GM10847 (cell line): ENCODE data around the gene RRAS.
A peak's percentile ranks its signal among the peaks of the same experiment; 100 is the strongest.

ENCODE experiments used
- POLR2A ChIP-seq: IDR thresholded peaks from 2 replicates; pipeline ENCODE4 v1.6.1; 2011; ENCODE audit not compliant: insufficient read length; ENCODE audit errors: extremely low read depth

Gene RRAS

GRCh38 chr19:49651820-49652550 lies 12.0 kb upstream of the RRAS start:
- no peak for TF ChIP-seq POLR2A

DNA sequence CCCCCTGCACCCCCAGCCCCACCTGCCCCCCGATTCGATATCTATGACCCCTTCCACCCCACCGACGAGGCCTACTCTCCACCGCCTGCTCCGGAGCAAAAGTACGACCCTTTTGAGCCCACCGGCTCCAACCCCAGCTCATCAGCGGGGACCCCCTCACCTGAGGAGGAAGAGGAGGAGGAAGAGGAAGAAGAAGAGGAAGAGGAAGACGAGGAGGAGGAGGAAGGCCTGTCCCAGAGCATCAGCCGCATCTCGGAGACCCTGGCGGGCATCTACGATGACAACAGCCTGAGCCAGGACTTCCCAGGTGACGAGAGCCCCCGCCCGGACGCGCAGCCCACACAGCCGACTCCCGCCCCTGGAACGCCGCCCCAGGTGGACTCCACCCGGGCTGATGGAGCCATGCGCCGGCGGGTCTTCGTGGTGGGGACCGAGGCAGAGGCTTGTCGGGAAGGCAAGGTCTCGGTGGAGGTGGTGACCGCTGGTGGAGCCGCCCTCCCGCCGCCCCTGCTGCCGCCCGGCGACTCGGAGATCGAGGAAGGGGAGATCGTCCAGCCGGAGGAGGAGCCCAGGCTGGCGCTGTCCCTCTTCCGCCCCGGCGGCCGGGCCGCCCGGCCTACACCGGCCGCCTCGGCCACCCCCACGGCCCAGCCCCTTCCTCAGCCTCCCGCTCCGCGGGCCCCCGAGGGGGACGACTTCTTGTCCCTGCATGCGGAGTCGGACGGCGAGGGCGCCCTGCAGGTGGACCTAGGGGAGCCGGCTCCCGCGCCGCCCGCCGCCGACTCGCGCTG lies 11.3 kb upstream of the RRAS start:
- TF ChIP-seq POLR2A, result no peak

DNA sequence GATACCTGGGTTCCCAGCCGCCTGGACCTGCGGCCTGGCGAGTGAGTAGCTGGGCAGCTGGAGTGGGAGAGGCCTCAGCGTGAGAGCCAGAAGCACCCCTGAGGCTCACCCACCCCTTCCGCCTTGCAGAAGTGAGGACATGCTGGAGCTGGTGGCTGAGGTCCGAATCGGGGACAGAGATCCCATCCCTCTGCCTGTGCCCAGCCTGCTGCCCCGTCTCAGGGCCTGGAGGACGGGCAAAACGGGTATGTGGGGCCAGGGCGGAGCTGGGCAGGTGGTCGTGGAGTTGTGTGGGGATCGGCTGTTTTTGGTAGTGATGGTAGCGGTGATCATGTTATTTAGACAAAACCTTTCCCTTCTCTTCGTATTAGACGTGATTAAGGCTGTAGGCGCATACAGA lies 6.6 kb upstream of the RRAS start:
- TF ChIP-seq POLR2A, result no peak

DNA sequence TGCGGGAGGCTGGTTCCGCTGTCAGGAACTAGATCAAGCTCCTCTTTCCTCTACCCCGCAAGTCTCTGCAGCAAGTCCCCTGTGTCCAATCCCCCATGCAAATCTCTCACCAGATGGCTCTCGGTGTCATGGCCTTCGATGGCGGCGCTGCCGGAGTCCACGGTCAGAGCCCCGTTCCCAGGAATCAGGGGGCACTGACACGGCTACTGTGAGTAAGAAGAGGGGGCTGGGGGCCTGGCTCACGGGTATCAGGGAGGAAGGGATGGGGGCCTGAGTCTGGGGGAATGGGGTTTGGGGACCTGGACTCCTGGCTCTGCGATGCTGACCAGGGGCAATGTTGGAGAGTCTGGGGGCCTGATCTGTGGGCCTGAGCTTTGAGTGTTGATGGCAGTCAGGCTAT lies 6.1 kb upstream of the RRAS start:
- TF ChIP-seq POLR2A, result no peak

DNA sequence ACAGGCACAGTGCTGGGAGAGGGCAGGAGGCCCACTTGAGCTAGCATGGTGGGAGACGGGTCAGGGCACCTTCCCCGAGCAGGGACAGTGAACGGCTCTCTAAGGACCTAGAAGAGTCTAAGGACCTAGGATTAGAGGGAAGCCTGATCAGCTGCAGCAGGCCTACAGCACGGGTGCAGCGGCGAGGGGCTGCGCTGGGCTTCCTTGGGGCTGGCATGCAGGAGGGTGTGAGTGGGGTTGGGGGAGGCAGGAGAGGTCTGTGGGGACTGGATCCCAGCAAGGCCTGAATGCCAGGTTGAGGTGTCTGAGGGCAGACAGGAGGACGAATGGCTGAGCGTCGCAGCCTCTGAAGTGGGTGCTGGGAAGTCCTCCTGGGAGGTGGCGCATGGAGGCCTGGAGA lies 5.6 kb upstream of the RRAS start:
- TF ChIP-seq POLR2A, result no peak

DNA sequence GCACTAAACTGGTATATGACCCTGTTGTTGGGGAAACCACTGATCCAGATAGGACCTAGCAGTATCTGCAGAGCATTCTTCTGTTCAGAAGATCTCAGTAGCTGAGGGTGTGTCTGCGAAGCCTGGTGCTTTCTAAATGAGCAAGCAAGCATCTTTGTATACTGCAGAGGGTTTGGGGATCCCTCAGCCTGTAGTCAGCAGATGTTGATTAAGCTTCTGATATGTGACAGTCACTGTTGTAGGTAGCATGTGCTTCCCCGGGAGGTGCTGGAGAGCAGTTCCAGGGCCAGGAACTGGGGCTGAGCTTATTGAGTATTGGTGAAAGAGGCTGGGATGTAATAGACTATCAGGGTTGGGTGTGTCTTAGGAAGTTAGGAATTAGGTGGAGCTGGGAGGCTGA lies 3.5 kb upstream of the RRAS start:
- no peak for TF ChIP-seq POLR2A

- no peak for TF ChIP-seq POLR2A
Measured at GRCh38 chr19:49642492-49643035, 2.6 kb upstream of the RRAS start.

DNA sequence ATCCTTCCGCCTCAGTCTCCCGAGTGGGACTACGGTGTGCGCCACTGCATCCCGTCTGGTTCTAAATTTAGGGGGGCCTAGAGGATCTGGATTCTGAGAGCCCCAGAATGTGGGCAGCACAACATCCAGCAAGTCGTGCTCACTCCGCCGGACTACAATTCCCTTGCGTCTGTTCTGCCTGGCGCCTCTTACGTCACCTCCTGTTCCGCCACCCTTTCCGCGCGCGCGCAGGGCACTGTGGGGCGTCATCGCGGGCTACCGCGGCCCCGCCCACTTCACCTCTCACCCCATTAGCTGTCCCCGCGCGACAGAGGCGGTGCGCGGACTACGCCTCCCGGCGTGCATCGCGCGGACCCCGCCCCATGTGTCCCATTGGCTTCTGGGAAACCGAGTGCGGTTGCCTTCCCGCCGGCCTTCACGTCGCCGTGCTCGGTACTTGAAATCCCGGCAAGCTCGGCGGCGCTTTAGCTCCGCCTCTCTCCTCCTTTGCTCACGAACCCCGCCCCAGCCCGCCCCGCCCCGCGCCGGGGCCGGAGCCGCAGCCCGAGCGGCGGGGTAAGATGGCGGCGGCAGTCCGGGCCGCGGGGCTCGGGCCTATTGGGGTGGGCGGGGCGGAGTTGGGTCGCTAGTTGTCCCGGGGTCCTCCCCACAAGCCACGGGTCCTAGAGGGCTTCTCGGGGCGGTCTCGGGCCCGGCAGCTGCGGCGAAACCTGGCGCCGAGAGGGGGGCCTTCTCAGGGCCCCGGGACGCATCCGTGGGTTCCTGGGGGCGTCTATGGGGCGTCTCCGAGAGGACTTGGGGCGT lies 1.9 kb upstream of the RRAS start, which contains the start of gene SCAF1:
Gene SCAF1, plus strand, starts transcription at position 522 of the 804 bp plus-strand sequence. CDS start 2,818 bp downstream, outside the sequence.
- TF ChIP-seq POLR2A, result peak; percentile 17

GRCh38 chr19:49639401-49640112 lies 386 bp downstream of the RRAS start:
- no peak for TF ChIP-seq POLR2A

- TF ChIP-seq POLR2A, result no peak
Measured at GRCh38 chr19:49637821-49638738, 1.9 kb downstream of the RRAS start.

DNA sequence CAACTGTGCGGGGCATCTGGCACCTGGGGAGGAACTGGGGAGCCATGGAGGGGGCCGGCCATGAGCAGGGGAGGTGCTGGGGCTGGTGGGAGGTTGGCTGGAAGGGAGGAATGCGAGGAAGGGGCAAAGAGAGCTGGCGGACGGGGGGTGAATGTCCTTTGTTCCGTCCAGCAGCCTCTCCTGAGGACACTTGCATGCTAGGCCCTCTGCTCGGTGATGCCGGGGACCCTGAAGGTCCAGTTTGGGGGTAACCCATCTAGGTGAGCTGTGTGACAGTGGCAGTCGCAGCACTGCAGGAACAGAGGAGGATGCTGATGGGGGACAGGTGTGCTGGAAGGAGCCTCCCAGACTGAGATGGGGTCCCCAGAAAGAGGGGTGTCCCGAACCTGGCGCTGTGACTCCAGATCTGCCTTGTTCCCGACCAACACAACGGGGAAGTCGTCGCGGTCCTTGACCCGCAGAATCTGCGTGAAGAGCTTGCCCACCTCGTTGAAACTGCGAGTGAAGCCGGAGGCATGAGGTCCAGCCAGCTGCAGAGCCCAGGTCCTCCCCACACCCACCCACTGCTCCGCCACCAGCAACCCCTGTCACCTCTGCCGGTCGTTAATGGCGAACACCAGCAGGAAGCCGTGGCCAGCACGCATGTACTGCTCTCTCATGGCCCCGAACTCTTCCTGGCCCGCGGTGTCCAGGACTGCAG lies 3.6 kb downstream of the RRAS start:
- TF ChIP-seq POLR2A, result no peak

DNA sequence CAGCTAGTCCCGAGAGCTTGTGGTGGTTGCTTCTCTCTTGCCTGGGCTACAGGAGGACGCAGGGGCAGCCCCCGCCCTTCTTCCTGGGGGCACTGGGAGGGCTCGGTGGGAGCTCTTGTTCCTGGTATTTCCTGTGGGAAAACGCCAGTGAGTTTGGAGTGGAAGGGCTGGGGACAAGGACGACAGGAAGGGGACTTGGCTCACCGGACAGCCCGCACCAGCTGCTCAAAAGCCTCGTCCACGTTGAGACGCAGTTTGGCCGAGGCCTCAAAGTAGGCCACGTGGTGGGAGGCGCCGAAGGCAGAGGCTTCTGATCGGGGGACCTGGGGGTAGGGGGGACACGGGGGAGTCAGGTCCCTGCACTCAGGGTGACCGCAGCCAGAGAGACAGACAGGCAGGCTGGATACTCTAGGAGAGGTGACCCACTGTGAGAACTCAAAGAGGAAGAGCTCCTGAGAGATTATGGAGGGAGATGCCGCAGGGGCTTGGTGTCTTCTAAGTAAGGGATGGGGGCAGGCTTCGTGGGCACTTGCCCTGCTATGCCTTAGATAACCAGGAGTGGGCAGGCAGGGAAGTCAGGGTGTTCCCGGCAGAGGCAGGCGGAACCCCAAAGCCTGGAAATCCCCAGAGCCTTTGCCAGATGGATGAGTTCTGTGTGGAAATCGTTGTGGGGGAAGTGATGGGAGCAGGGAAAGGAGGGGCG lies 4.3 kb downstream of the RRAS start:
- TF ChIP-seq POLR2A, result no peak

- TF ChIP-seq POLR2A, result no peak
Measured at GRCh38 chr19:49632576-49632975, 7.4 kb downstream of the RRAS start.
